Parathyroid adenoma (tissue), 2 donors: Measurements from ENCODE around the gene DTD1.

Experiments used
- H2AFZ ChIP-seq: fragments of 300-600 bp; sonication (generic); one replicate; pipeline ENCODE4 v1.7.0; 2017; ENCODE audit warnings: antibody characterized with exemption, mild to moderate bottlenecking
- H3K27ac ChIP-seq: fragments of 300-600 bp; sonication (generic); one replicate; pipeline ENCODE4 v1.7.0; 2017
- H3K27me3 ChIP-seq: fragments of 300-600 bp; sonication (generic); one replicate; pipeline ENCODE4 v1.7.0; 2017; ENCODE audit warnings: low read length; ENCODE audit not compliant: control insufficient read depth, insufficient read depth
- H3K36me3 ChIP-seq: fragments of 300-600 bp; sonication (generic); one replicate; pipeline ENCODE4 v1.7.0; 2017; ENCODE audit warnings: low read length; ENCODE audit not compliant: control insufficient read depth, insufficient read depth
- H3K4me1 ChIP-seq: fragments of 300-600 bp; sonication (generic); one replicate; pipeline ENCODE4 v1.7.0; 2017; ENCODE audit warnings: control low read depth
- H3K4me2 ChIP-seq: fragments of 300-600 bp; sonication (generic); one replicate; pipeline ENCODE4 v1.7.0; 2017; ENCODE audit warnings: low read length
- H3K4me3 ChIP-seq: fragments of 300-600 bp; sonication (generic); one replicate; pipeline ENCODE4 v1.7.0; 2017; ENCODE audit warnings: low read depth, low read length
- H3K79me2 ChIP-seq: fragments of 300-600 bp; sonication (generic); one replicate; pipeline ENCODE4 v1.7.0; 2017; ENCODE audit warnings: control low read depth
- H3K9ac ChIP-seq: fragments of 300-600 bp; sonication (generic); one replicate; pipeline ENCODE4 v1.7.0; 2017; ENCODE audit warnings: mild to moderate bottlenecking
- H3K9me3 ChIP-seq: fragments of 300-600 bp; sonication (generic); one replicate; pipeline ENCODE4 v1.7.0; 2017; ENCODE audit warnings: low read length; ENCODE audit not compliant: control insufficient read depth
- CTCF ChIP-seq: fragments of 300-600 bp; sonication (generic); IDR thresholded peaks from one replicate; pipeline ENCODE4 v1.7.0; 2017; ENCODE audit warnings: antibody characterized with exemption, mild to moderate bottlenecking
- donor health status: primary hyperparathyroidism.

The DTD1 gene

GRCh38 chr20:18632196-18632789 is 44.4 kb downstream of the DTD1 start:
- Histone ChIP-seq H3K36me3 (no peaks in the 10 kb centered on the region), H3K27me3 (no peaks in the 10 kb centered on the region), H3K79me2 (no peaks in the 10 kb centered on the region), H3K9ac (no peak overlapping the region), H3K27ac (no peak overlapping the region), H2AFZ (no peak overlapping the region), H3K4me1 (peaks cover 7% of the 10 kb centered on the region), H3K9me3 (no peaks in the 10 kb centered on the region), H3K4me3 (no peak overlapping the region), H3K4me2 (no peak overlapping the region)
- TF ChIP-seq CTCF: peak; percentile 87

DNA sequence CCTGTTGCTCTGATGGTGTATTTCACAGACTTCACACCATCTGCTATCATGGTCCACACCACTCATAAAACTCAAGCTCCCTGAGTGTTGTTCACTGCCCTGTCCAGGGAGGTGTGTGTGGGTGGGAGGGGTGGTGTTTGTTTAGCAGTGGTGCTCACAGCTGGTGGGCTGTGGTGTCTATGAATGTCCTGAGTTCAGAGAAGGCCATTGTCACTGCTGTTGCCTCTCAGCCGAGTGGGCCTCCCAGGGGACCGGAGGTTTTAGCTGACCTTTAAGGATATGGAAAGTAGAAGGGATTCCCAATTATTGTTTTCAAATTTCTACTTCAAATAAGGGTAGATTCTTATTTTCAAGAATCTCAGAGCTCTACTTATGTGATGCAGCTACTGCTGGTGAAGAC is 45.6 kb downstream of the DTD1 start:
- Histone ChIP-seq H3K4me1 (peaks cover 7% of the 10 kb centered on the region), H3K4me2 (no peak overlapping the region), H3K4me3 (no peak overlapping the region), H3K36me3 (no peaks in the 10 kb centered on the region), H3K9me3 (no peaks in the 10 kb centered on the region), H3K9ac (no peak overlapping the region), H3K27ac (no peak overlapping the region), H3K79me2 (peaks cover 4% of the 10 kb centered on the region), H3K27me3 (no peaks in the 10 kb centered on the region), H2AFZ (no peak overlapping the region)
- no peak for TF ChIP-seq CTCF

- peaks cover 4% of the 10 kb centered on the region for H3K79me2 ChIP-seq
- no peak for TF ChIP-seq CTCF
- no peaks in the 10 kb centered on the region for H3K27me3 ChIP-seq
- no peak overlapping the region for H2AFZ ChIP-seq
- no peak overlapping the region for H3K4me2 ChIP-seq
- H3K36me3 ChIP-seq: no peaks in the 10 kb centered on the region
- no peak overlapping the region for H3K4me3 ChIP-seq
- no peak overlapping the region for H3K9ac ChIP-seq
- H3K27ac ChIP-seq: no peak overlapping the region
- H3K9me3 ChIP-seq: no peaks in the 10 kb centered on the region
- H3K4me1 ChIP-seq: peaks cover 7% of the 10 kb centered on the region
These were observed 46.6 kb downstream of the DTD1 start for GRCh38 chr20:18634501-18634900.

DNA sequence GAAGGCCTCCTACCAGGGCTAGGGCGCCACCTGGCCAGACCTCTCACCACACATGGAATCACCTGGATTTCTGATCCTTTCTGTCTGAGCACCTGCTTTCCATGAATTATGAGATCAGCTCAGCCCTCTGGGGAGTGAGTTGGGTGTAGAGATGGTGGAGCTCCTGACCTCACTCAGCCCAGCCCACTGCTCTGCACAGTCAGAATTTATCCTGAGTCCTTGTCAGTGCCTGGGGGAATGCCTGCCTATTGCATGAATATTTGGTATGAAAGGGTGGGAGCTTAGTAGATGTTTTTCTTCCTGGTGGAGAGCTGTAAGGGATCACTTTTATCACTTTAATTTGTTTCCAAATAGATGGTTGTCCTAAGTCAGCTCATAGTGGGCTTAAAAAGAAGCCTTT is 47.5 kb downstream of the DTD1 start:
- Histone ChIP-seq H3K27ac (no peak overlapping the region), H3K4me2 (no peak overlapping the region), H3K4me3 (no peak overlapping the region), H3K27me3 (no peaks in the 10 kb centered on the region), H3K36me3 (no peaks in the 10 kb centered on the region), H3K79me2 (peaks cover 4% of the 10 kb centered on the region), H3K9ac (no peak overlapping the region), H3K9me3 (no peaks in the 10 kb centered on the region), H2AFZ (no peak overlapping the region), H3K4me1 (peaks cover 7% of the 10 kb centered on the region)
- no peak for TF ChIP-seq CTCF

GRCh38 chr20:18637224-18637623 is 49.4 kb downstream of the DTD1 start:
- no peak overlapping the region for H3K4me2 ChIP-seq
- no peak overlapping the region for H2AFZ ChIP-seq
- no peaks in the 10 kb centered on the region for H3K27me3 ChIP-seq
- no peak overlapping the region for H3K9ac ChIP-seq
- peaks cover 7% of the 10 kb centered on the region for H3K4me1 ChIP-seq
- no peak overlapping the region for H3K27ac ChIP-seq
- no peak for TF ChIP-seq CTCF
- peaks cover 4% of the 10 kb centered on the region for H3K79me2 ChIP-seq
- no peak overlapping the region for H3K4me3 ChIP-seq
- H3K9me3 ChIP-seq: no peaks in the 10 kb centered on the region
- H3K36me3 ChIP-seq: no peaks in the 10 kb centered on the region
